ENCODE data around the gene C2orf72.
A peak's percentile ranks its signal among the peaks of the same experiment; 100 is the strongest.

The C2orf72 gene

GRCh38 chr2:231069379-231070054 lies 32.2 kb downstream of the C2orf72 start:
- DNase-seq = no peak

GRCh38 chr2:231084565-231084964 lies 47.2 kb downstream of the C2orf72 start:
- DNase-seq = peak; percentile 26 to 73 (median 58)

- no peak for DNase-seq
Observed at GRCh38 chr2:231088754-231089153, 51.4 kb downstream of the C2orf72 start.

- no peak for DNase-seq
Observed at GRCh38 chr2:231093933-231094332, 56.6 kb downstream of the C2orf72 start.

- no peak for DNase-seq
Observed at GRCh38 chr2:231094736-231095346, 57.5 kb downstream of the C2orf72 start.

All from suppressor macrophage (primary cell).